GM06990 (cell line): Measurements from ENCODE around the gene DISC1.

Experiments
- DNase-seq: peaks from one replicate; pipeline ENCODE4 v3.0.0-alpha.2; 2011; ENCODE audit not compliant: insufficient read length; ENCODE audit errors: extremely low read depth
- H3K27me3 ChIP-seq: replicated peaks from 2 replicates; pipeline ENCODE4 v1.6.0; 2011; ENCODE audit warnings: low read length; ENCODE audit not compliant: control insufficient read depth, insufficient read depth
- H3K36me3 ChIP-seq: 2 replicates; pipeline ENCODE4 v1.5.1; 2011; ENCODE audit warnings: low read length; ENCODE audit not compliant: control insufficient read depth, insufficient read depth
- H3K4me3 ChIP-seq: replicated peaks from 2 replicates; pipeline ENCODE4 v1.5.1; 2011; ENCODE audit warnings: low read depth, mild to moderate bottlenecking, control low read depth, low read length
- CTCF ChIP-seq: IDR thresholded peaks from 2 replicates; pipeline ENCODE4 v1.5.1; 2011; ENCODE audit warnings: low read length, control low read depth, mild to moderate bottlenecking, inconsistent platforms; ENCODE audit not compliant: insufficient read depth, poor library complexity, severe bottlenecking

DISC1 gene

GRCh38 chr1:231856894-231857293 lies 230.3 kb downstream of the DISC1 start:
- DNase-seq: no peak
- no peaks in the 10 kb centered on the region for H3K27me3 ChIP-seq
- TF ChIP-seq CTCF: no peak
- H3K36me3 ChIP-seq: no peaks in the 10 kb centered on the region
- no peak overlapping the region for H3K4me3 ChIP-seq

DNA sequence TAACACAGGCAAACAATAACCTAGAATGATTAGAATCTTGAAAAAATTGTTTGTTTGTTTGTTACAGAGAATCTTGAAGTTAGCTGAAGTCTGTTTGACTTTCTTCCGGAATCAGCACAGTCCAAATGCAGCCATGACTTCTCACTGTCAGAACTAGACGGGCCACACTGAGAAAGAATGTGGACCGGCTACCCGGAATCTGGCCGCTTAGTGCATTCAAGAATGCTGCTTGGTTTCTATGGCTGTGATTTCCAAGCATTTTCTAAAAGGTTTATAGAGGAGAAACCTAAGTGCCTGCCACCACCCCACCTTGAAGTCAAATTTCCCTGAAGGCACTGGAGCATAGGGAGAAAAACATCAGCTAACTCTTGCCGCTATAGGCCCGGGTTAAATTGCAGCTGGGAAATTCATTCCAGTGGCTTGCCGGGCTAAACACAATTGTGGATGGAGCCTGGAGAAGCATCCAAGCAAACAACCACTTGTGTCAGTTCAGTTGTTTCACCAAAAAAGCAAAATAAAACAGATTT lies 231.1 kb downstream of the DISC1 start:
- no peak for TF ChIP-seq CTCF
- no peaks in the 10 kb centered on the region for H3K36me3 ChIP-seq
- DNase-seq: no peak

DNA sequence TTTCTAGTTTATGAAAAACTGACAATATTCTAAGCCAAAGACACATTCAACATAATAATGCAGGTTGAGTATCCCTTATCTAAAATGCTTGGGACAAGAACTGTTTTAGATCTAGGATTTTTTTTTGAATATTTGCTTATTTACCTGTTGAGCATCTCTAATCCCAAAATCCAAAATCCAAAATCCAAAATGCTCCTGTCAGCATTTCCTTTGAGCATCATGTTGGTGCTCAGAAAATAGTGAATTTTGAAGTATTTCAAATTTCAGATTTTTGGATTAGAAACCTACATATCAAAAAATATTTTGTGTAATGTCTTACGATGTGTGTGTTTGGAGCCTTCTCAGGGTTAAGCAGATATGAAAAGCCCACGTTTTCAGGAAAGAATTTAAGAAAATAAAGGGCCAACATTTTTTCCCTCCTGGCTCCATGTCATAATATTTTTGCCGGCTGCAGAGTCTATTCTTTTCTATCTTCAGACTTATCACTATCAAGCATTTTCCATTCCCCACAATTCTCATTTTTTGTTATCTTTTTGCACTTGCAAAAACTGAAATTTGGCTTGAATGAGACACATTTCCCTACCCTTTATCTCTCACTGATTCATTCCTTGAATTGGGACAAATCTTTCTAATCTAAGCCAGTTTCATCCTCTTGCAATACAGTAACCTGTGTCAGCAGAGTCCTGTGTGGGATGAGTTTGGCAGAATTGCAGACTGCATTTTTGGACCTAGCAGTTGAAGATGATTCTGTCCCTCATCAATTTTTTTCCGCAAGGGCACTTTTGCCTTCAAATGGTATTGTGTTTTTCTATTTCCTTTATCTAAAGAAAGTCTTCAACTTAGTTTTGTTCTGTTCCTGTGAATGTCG lies 233.9 kb downstream of the DISC1 start:
- no peak for DNase-seq
- Histone ChIP-seq H3K36me3 (no peaks in the 10 kb centered on the region), H3K4me3 (no peak overlapping the region), H3K27me3 (no peaks in the 10 kb centered on the region)
- TF ChIP-seq CTCF: no peak

More for the DNA sequence above, 231.1 kb downstream of the DISC1 start:
- H3K27me3 ChIP-seq: no peaks in the 10 kb centered on the region
- H3K4me3 ChIP-seq: no peak overlapping the region

- DNase-seq: no peak
- no peaks in the 10 kb centered on the region for H3K36me3 ChIP-seq
- H3K27me3 ChIP-seq: no peaks in the 10 kb centered on the region
- no peak for TF ChIP-seq CTCF
- H3K4me3 ChIP-seq: no peak overlapping the region
These were observed 235.2 kb downstream of the DISC1 start for GRCh38 chr1:231861541-231862481.

DNA sequence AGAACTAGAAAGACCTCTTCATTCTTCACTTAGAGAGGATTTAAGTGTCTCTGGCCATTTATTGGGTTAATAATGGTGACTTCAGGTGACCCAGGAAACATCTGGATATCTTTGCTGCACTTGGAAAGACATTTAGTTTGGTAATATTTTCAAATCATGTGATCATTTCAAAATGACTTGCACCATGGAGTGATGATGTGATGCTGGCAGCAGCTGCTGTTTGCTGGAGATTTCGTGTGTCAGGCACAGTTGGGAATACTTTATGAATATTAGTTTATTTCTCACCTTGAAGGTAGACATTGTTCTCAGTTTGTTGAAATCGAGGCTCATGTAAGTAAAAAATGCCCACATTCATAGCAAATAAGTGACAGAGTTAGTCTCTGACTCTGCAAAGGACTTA lies 236.0 kb downstream of the DISC1 start:
- no peaks in the 10 kb centered on the region for H3K27me3 ChIP-seq
- no peak for DNase-seq
- TF ChIP-seq CTCF: no peak

More for the DNA sequence above, 236.0 kb downstream of the DISC1 start:
- no peaks in the 10 kb centered on the region for H3K36me3 ChIP-seq
- H3K4me3 ChIP-seq: no peak overlapping the region
